Uterus (tissue), 2 donors: Measurements from ENCODE around the gene FAM20B.

Experiments
- CTCF ChIP-seq, 4 experiments: fragments of 200-600 bp in 2 of 4; fragments of 450-650 bp in 2 of 4; sonication (generic) in 2 of 4; IDR thresholded peaks; one replicate each; pipeline ENCODE4 v1.5.1; 2016 to 2019; ENCODE audit warnings: antibody characterized with exemption in 4 of 4, mild to moderate bottlenecking in 2 of 4, moderate library complexity in 1 of 4
- POLR2A ChIP-seq, 2 donors: fragments of 450-650 bp; IDR thresholded peaks; one replicate each; pipeline ENCODE4 v1.6.1; 2016; ENCODE audit warnings: antibody characterized with exemption in 2 of 2, mild to moderate bottlenecking in 1 of 2, moderate library complexity in 1 of 2

- no peak for TF ChIP-seq CTCF (IDR thresholded peaks at IDR 0.05)
- no peak for TF ChIP-seq POLR2A (IDR thresholded peaks at IDR 0.05)
Observed at GRCh38 chr1:179107706-179108629, 82.3 kb downstream of the FAM20B start.
